T1000 (cell line): ENCODE data around the gene MZT2A.
"Not testable (repeated sequence)": the region's sequence is repeated elsewhere in the genome, so short reads cannot be mapped to it uniquely, and the experiment has no call there.

Experiments used
- DNase-seq: peaks from one replicate; lab custom pipeline; 2025; ENCODE audit warnings: mixed read lengths; lab: John Stamatoyannopoulos, UW

MZT2A gene

DNA sequence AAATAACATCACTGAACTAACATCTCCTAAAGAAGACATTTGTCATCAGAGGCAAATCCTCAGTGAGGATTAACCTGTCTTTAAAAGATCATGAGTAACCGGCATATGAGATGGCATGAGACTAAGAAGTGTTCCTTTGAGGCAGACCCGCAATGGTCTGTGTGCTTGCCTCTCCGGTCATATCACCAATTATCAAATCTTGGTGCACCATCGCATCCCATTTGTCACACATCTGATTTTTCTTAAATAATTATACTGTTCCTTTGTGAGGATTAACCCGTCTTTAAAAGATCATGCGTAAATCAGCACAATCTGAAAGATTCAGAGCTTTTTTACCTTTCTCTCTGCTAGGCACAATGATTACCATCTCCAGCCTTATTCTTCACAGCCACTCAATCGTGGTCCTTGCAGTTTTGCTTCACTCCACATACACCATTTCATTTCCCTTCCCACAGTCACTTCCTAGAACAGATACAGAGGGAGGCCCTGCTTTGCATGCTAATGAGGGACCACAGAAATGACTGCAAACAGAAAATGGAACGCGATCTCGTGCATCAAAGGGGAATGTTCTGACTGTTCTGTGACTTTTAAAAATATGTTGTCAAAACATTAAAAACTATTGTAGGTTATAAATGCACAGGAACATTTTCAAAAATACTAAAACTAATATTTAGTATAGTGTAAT, 40.8 kb downstream of the MZT2A start:
- not testable (repeated sequence) for DNase-seq

GRCh38 chr2:131447981-131448380, 44.2 kb downstream of the MZT2A start:
- not testable (repeated sequence) for DNase-seq

DNA sequence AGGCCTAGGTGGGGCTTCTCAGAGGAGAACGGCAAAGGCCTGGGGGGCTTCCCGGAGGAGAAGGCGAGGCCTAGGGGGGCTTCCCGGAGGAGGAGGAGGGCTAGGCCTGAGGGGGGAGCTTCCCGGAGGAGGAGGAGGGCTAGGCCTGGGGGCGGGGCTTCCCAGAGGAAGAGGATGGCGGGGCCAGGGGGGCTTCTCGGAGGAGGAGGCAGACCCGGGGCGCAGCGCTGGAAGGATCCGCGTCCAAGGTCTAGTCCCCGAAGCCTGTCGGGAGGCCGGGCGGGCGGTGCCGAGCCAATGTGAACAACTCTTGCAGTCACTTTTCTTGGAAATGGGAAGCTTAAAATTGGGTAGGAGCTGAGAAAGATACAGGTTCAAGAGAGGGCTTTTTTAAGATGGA, 46.3 kb downstream of the MZT2A start:
- DNase-seq, result no peak

DNA sequence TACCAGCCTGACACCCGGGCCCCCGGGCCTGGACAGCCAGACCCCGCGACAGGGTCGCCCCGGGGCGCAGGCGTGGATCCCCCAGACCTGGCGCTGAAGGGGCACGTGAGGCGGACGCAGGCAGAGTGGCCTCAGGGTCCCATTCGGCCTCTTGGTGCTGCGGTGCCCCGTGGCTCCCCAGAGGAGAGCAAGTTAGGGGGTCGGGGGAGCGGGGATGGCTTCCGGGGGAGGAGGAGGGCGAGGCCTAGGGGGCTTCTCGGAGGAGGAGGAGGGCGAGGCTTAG, 46.7 kb downstream of the MZT2A start:
- not testable (repeated sequence) for DNase-seq

GRCh38 chr2:131444736-131445514, 47.3 kb downstream of the MZT2A start:
- DNase-seq, result not testable (repeated sequence)

DNA sequence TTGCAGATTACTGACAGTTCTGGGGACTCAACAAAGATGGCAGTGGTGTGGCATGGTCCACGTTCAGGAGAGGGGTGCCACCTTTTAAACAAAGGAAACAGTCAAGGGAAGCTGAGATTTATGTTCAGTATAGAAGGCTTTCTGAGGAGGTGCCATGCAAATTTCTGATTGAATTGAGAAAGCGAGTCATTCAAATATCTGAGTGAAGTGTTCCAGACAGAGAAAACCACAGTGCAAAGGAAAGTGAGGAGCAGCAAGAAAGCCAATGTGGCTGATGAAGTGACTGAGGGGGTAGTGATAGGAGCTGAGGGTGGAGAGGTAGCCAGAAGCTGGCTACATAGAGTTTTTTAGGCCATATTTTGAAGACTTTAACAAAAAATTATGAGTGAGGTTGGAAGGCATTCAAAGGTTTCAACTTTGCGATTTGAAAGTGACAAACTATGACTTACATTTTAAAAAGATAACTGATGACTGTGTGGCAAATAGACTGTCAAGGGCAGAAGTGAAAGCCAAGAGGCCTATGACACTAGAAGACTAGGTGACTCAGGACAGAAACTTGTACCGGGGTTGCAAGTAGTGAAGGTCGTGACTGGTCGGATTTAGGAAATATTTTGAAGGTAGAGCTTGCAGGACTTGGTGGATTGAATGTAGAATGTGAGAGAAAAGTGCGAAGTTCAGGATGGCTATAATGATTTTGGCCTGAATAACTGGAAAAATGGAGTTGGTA, 51.3 kb downstream of the MZT2A start:
- DNase-seq, result not testable (repeated sequence)
